Adrenal gland (tissue), 12 donors: Measurements from ENCODE around the gene MRPL10. TPM values are rescaled to one million over a fixed set of nuclear protein-coding genes. Genes with fewer than 3 reads are reported as not detected.

ENCODE experiments used
- DNase-seq, 7 donors: peaks; one replicate each; pipeline ENCODE4 v3.0.0-alpha.2; 2019 to 2020
- H3K27ac ChIP-seq, 5 donors: fragments of 200-600 bp; sonication (generic) in 4 of 5; 1 replicate in 3 of 5; 2 replicates in 2 of 5; pipeline versions ENCODE4 v1.5.1 to v1.8.0; 2016 to 2020; ENCODE audit warnings: mild to moderate bottlenecking in 1 of 5
- H3K27me3 ChIP-seq: fragments of 200-600 bp; 2 replicates; pipeline ENCODE4 v1.8.0; 2021
- H3K36me3 ChIP-seq, 2 donors: fragments of 200-600 bp; replicated peaks in 1 of 2; 1 replicate in 1 of 2; 2 replicates in 1 of 2; pipeline versions ENCODE4 v1.5.1 to v1.8.0; 2018 to 2022
- H3K4me1 ChIP-seq, 2 donors: fragments of 200-600 bp; replicated peaks in 1 of 2; 1 replicate in 1 of 2; 2 replicates in 1 of 2; pipeline versions ENCODE4 v1.5.1 to v1.8.0; 2018 to 2021
- H3K4me3 ChIP-seq, 4 donors: fragments of 200-600 bp; sonication (generic) in 3 of 4; one replicate each; pipeline ENCODE4 v1.5.1; 2016 to 2018
- H3K9me3 ChIP-seq, 3 donors: fragments of 200-600 bp; sonication (generic) in 1 of 3; replicated peaks in 1 of 3; 1 replicate in 2 of 3; 2 replicates in 1 of 3; pipeline versions ENCODE4 v1.5.1 to v1.8.0; 2016 to 2021
- POLR2A ChIP-seq, 2 donors: fragments of 450-650 bp; IDR thresholded peaks; one replicate each; pipeline ENCODE4 v1.6.1; 2017; ENCODE audit warnings: antibody characterized with exemption in 2 of 2, mild to moderate bottlenecking in 2 of 2, moderate library complexity in 1 of 2
- WGBS, 4 donors: extraction: QIAGEN DNeasy Blood & Tissue Kit in 2 of 4; methylation state at CpG; one replicate each; pipeline versions ENCODE4 v1.1.5 to v1.1.7; 2013 to 2017; 5-methylcytosine and 5-hydroxymethylcytosine counted together
- intact Hi-C, 2 donors: fragments of 100-400 bp; cut with DNase I; formaldehyde crosslinking; loops; one replicate each; pipeline versions ENCODE4 v1.14.1 to v1.15.0; 2022 to 2023
- polyA plus RNA-seq, 3 donors: library from polyadenylated mRNA; stranded (reverse); fragments of 200-250 nt in 2 of 3; fragments of 350-450 nt in 1 of 3; fragmentation: Illumina TruSeq in 1 of 3; extraction: RNeasy Lipid Tissue Mini Kit (QIAGEN cat#74804) in 1 of 3; gene quantifications; one replicate each; pipeline ENCODE4 v1.2.3, GENCODE V29; 2013 to 2014
- total RNA-seq, 9 donors: library from RNA; depleted of rRNA in 4 of 9; stranded (reverse); fragments of >200 nt in 4 of 9; fragments of 120-200 nt in 1 of 9; fragmentation: NEBNext Ultra II Directional in 1 of 9; extraction: Animal tissue kit (Norgen Biotek cat#: 25700) in 1 of 9; gene quantifications; one replicate each; pipeline versions ENCODE4 v1.1.0 to v1.2.4, GENCODE V29; 2013 to 2023
- TF ChIP-seq, protein P1 (sequence below), 6 experiments: fragments of 450-650 bp in 4 of 6; fragments of 200-600 bp in 2 of 6; sonication (generic) in 1 of 6; IDR thresholded peaks; 1 replicate in 5 of 6; 2 replicates in 1 of 6; pipeline versions ENCODE4 v1.5.1 to v1.8.0; 2016 to 2021; ENCODE audit warnings: antibody characterized with exemption in 6 of 6, mild to moderate bottlenecking in 2 of 6, moderate library complexity in 1 of 6
- donor health status: healthy with polysubstance abuse.
- donor health status: Bipolar disorder and iron deficiency.
- donor health status: DM: yes; HTN: yes; CAD: no.
- donor health status: DM: no; HTN: no; CAD: no.
- donor health status: DM: no; HTN: no; CAD: no.
- donor health status: DM: yes; HTN: yes; CAD: no.

The MRPL10 gene
- total and polyA plus RNA-seq, 12 donors = 29.0 to 72.5 (median 40.9) TPM

DNA sequence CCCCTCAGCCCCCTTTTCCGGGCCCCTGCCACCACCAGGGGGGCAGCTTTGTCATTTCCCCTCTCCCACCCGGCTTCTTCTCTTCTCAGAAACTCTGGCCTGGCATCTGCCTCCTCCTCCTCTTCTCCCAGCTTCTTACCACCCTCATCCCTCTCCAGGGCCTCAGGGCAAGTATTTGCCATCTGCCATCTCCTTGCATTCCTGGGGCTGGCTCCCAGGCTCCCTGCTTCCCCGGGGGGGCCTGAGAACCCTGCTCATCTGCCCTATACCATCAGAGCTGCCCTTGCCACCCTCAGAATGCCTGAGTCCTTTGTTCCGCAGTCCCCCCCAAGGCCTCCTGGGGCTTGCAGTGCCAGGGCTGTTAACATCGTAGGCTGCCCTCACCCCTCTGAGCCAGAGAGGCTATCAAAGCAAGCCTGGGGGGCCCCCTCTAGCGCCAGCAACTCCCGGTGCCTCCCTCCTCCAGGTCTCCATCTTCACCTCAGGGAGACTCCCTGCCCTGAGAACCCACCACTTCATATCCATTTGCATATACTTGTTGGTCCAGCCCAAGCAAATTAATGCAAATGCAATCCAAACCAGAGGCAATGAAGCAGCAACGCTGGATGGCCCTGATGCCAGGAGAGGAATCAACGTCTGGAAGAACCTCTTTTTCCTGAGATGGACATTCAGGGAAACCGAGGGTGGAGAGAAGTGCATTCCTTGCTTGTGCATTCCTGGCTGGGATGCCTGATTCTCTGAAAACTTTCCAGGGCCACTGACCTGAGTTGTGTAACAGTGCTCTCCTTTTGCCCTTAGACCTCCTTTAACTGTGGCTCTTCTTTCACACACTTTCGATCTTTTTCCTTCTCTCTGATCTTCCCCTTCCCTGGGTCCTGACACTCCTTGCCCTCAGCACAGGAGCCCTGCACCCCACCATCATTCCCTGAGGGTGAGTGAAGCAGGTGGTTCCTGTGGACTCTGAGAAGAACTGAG is 44.0 kb upstream of the MRPL10 start:
- WGBS, 4 donors = 57 to 68% (median 65%) methylated on average over 9 to 11 of the region's 11 CpGs
- TF ChIP-seq POLR2A (IDR thresholded peaks at IDR 0.05) = no peak
- TF ChIP-seq, protein P1, sequence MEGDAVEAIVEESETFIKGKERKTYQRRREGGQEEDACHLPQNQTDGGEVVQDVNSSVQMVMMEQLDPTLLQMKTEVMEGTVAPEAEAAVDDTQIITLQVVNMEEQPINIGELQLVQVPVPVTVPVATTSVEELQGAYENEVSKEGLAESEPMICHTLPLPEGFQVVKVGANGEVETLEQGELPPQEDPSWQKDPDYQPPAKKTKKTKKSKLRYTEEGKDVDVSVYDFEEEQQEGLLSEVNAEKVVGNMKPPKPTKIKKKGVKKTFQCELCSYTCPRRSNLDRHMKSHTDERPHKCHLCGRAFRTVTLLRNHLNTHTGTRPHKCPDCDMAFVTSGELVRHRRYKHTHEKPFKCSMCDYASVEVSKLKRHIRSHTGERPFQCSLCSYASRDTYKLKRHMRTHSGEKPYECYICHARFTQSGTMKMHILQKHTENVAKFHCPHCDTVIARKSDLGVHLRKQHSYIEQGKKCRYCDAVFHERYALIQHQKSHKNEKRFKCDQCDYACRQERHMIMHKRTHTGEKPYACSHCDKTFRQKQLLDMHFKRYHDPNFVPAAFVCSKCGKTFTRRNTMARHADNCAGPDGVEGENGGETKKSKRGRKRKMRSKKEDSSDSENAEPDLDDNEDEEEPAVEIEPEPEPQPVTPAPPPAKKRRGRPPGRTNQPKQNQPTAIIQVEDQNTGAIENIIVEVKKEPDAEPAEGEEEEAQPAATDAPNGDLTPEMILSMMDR (IDR thresholded peaks at IDR 0.05) = no peak
- Histone ChIP-seq H3K9me3 (no peaks in the 10 kb centered on the region), H3K27me3 (peaks cover 20% of the 10 kb centered on the region), H3K36me3 (no peaks in the 10 kb centered on the region), H3K27ac (no peak overlapping the region), H3K4me3 (no peak overlapping the region), H3K4me1 (peaks cover 3 to 10% of the 10 kb centered on the region in 2 donors)
- no peak for DNase-seq
- intact Hi-C loops = no loop called here

DNA sequence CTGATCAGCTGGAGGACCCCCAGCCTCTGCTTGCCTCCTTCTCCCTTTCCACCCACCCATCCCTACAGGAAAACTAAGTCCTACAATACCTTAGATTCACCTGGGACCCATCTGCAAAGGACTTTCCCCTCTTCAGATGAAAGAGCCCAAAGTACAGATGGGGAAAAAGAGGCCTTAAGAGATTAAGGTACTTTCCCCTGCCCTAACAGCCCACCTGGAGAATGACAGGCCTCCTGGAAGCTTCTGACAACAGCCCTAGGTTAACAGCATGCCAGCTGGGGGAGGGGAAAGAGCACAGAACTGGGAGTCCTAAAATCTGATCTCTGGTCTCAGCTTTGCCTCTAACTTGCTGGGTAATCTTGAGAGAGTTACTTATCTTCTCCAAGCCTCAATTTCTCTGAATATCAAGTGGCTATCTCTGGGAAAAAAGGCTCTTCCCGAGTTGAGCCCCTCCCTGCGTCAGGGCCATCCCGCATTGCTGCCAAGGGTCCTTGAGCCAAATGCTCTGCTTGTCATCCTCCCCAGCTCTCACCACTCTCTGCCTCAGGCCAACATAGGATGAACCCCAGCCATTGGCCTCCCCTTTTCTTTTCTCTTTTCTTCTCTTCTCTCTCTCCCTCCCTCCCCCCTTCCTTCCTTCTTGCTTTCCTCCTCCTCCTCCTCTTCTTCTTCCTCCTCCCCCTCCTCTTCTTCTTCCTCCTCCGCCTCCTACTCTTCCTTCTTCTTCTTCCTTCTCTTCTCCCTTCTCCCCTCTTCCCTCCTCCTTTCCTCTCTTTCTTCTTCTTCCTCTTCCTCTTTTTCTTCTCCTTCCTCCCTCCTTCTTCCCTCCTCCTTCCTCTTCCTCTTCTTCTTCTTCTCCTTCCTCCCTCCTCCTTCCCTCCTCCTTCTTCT is 42.1 kb upstream of the MRPL10 start:
- TF ChIP-seq POLR2A (IDR thresholded peaks at IDR 0.05) = no peak
- TF ChIP-seq, protein P1 (IDR thresholded peaks at IDR 0.05) = no peak
- Histone ChIP-seq H3K27ac (no peak overlapping the region), H3K27me3 (peaks cover 25% of the 10 kb centered on the region)

DNA sequence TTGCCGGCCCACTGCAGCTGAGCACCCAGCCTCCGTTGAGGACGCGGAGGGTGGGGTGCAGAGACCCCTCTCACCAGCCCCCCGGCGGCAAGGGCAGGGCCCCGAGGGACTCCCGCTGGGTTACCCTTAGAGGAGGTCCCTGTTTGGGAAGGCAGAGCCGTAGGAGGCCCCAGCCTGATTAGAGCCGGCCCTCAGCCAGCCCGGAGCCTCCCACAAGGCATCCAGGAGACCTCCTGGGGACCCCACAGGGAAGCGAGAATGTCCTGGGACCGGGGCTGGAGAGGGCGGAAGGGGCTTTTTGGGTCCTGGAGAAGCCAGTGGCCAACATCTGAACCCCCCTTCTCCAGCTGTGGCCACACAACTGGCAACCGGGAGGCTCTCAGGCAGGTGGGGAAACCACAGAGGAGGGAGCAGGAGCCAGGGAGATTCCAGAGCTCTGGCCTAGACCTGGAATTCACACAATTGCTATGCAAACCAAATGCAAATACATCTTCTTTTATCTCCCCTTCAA is 41.4 kb upstream of the MRPL10 start:
- no peak for DNase-seq
- H3K4me1 ChIP-seq = peaks cover 1 to 6% of the 10 kb centered on the region in 2 donors
- intact Hi-C loops = no loop called here
- H3K4me3 ChIP-seq = no peak overlapping the region
- no peaks in the 10 kb centered on the region for H3K36me3 ChIP-seq
- H3K27ac ChIP-seq = no peak overlapping the region
- TF ChIP-seq, protein P1 (IDR thresholded peaks at IDR 0.05) = no peak
- TF ChIP-seq POLR2A (IDR thresholded peaks at IDR 0.05) = no peak
- peaks cover 25% of the 10 kb centered on the region for H3K27me3 ChIP-seq
- H3K9me3 ChIP-seq = no peaks in the 10 kb centered on the region
- WGBS, 4 donors = 53 to 77% (median 67%) methylated on average over 4 to 15 of the region's 15 CpGs

More for the DNA sequence above, 42.1 kb upstream of the MRPL10 start:
- Histone ChIP-seq H3K4me3 (no peak overlapping the region), H3K9me3 (no peaks in the 10 kb centered on the region), H3K36me3 (no peaks in the 10 kb centered on the region), H3K4me1 (peaks cover 3 to 10% of the 10 kb centered on the region in 2 donors)
- no peak for DNase-seq
- intact Hi-C loops = no loop called here
- WGBS, 4 donors = 47 to 61% (median 58%) methylated on average over 4 of the region's 4 CpGs
